HG02763 (cell line): ENCODE results near the gene AMTN.
A peak's percentile ranks its signal among the peaks of the same experiment; 100 is the strongest.
"Not testable (repeated sequence)": the region's sequence is repeated elsewhere in the genome, so short reads cannot be mapped to it uniquely, and the experiment has no call there.

ENCODE experiments used
- ATAC-seq: cut with Tn5 transposase; IDR thresholded peaks from one replicate; pipeline ENCODE4 v1.9.1; 2021; ENCODE audit warnings: mild to moderate bottlenecking, moderate library complexity; ENCODE audit not compliant: unreplicated experiment

Gene AMTN

GRCh38 chr4:70518269-70518668 lies at the start of gene AMTN:
AMTN (plus strand) TSS chr4:70518569; CDS start chr4:70518778, 209 bp downstream.
- ATAC-seq = no peak

GRCh38 chr4:70471897-70472296 lies 46.5 kb upstream of the AMTN start, which contains the start of gene MUC7:
MUC7 (plus strand) TSS chr4:70472197; CDS start chr4:70474022, 1,825 bp downstream.
- no peak for ATAC-seq

- ATAC-seq = no peak
Measured at GRCh38 chr4:70473679-70474078, 44.7 kb upstream of the AMTN start.

GRCh38 chr4:70488748-70489147 lies 29.6 kb upstream of the AMTN start:
- no peak for ATAC-seq

- ATAC-seq = no peak
Measured at GRCh38 chr4:70496231-70496630, 22.1 kb upstream of the AMTN start.

- not testable (repeated sequence) for ATAC-seq
Measured at GRCh38 chr4:70501838-70502237, 16.5 kb upstream of the AMTN start.

GRCh38 chr4:70504733-70505132 lies 13.6 kb upstream of the AMTN start:
- ATAC-seq = no peak

GRCh38 chr4:70505151-70505748 lies 13.1 kb upstream of the AMTN start:
- ATAC-seq = peak; percentile 89

GRCh38 chr4:70508801-70509200 lies 9.6 kb upstream of the AMTN start:
- ATAC-seq = no peak

- ATAC-seq = no peak
Measured at GRCh38 chr4:70511365-70511764, 7.0 kb upstream of the AMTN start.

GRCh38 chr4:70515367-70516250 lies 2.8 kb upstream of the AMTN start:
- no peak for ATAC-seq

GRCh38 chr4:70518716-70519115 lies 347 bp downstream of the AMTN start:
- ATAC-seq = no peak

GRCh38 chr4:70522626-70523025 lies 4.3 kb downstream of the AMTN start:
- ATAC-seq = no peak

GRCh38 chr4:70530997-70531396 lies 12.6 kb downstream of the AMTN start:
- ATAC-seq = no peak

GRCh38 chr4:70531981-70532380 lies 13.6 kb downstream of the AMTN start:
- ATAC-seq = peak; percentile 61

- ATAC-seq = no peak
Measured at GRCh38 chr4:70533211-70533610, 14.8 kb downstream of the AMTN start.

- no peak for ATAC-seq
Measured at GRCh38 chr4:70533791-70534190, 15.4 kb downstream of the AMTN start.

GRCh38 chr4:70534886-70535285 lies 16.5 kb downstream of the AMTN start:
- not testable (repeated sequence) for ATAC-seq

- no peak for ATAC-seq
Measured at GRCh38 chr4:70538869-70539268, 20.5 kb downstream of the AMTN start.

- no peak for ATAC-seq
Measured at GRCh38 chr4:70544279-70544868, 26.0 kb downstream of the AMTN start.

GRCh38 chr4:70556856-70557255 lies 38.5 kb downstream of the AMTN start:
- no peak for ATAC-seq
